Left ventricle myocardium superior (tissue), 1 donor: ENCODE measurements around the gene CLIP1. TPM values are rescaled to one million over a fixed set of nuclear protein-coding genes. Genes with fewer than 3 reads are reported as not detected.
"Not testable (repeated sequence)": the region's sequence is repeated elsewhere in the genome, so short reads cannot be mapped to it uniquely, and the experiment has no call there.

Experiments
- ATAC-seq: fragments of 200-7000 bp; cut with Tn5 transposase; one replicate; pipeline ENCODE4 v1.9.1; 2020; ENCODE audit warnings: mild to moderate bottlenecking, moderate library complexity
- DNase-seq: peaks from one replicate; pipeline ENCODE4 v3.0.0-alpha.2; 2020
- intact Hi-C: fragments of 100-400 bp; cut with micrococcal nuclease; formaldehyde crosslinking; loops from one replicate; pipeline ENCODE4 v1.11.0; 2022
- total RNA-seq: library from RNA; stranded (reverse); fragmentation: NEBNext Ultra II Directional; extraction: Animal tissue kit (Norgen Biotek cat#: 25700); gene quantifications from one replicate; pipeline ENCODE4 v1.2.1, GENCODE V29; 2021
- donor health status: DM: no; HTN: yes; CAD: no; lungs with severe emphysema.

The CLIP1 gene
- total RNA-seq, 1 donor from 2014 or later = 93.3 TPM

GRCh38 chr12:122295877-122296276 is 126.6 kb downstream of the CLIP1 start:
- no peak for DNase-seq
- intact Hi-C loops = no loop called here
- ATAC-seq = no peak

DNA sequence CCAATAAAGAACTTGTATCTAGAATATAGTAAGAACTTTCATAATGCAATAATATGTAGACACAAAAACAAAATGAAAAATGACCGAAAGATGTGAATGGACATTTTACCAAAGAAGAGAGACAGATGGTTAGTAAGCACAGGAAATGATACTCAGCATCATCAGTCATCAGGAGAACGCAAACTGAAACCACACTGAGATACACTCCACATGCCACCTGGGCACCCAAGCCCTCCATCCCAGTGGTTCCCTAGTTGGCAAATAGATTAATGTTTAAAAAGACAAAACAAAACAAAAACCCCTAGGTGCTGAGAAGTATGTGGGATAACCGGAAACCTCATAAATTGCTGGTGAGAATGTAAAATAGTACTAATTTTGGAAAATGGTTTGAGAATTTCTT is 129.4 kb downstream of the CLIP1 start:
- intact Hi-C loops = no loop called here
- ATAC-seq = no peak
- no peak for DNase-seq

- intact Hi-C loops = no loop called here
- DNase-seq (no peak), ATAC-seq (no peak)
These were observed 131.0 kb downstream of the CLIP1 start for GRCh38 chr12:122291431-122291830.

GRCh38 chr12:122283680-122284079 is 138.8 kb downstream of the CLIP1 start:
- ATAC-seq (no peak), DNase-seq (no peak)
- intact Hi-C loops = no loop called here

DNA sequence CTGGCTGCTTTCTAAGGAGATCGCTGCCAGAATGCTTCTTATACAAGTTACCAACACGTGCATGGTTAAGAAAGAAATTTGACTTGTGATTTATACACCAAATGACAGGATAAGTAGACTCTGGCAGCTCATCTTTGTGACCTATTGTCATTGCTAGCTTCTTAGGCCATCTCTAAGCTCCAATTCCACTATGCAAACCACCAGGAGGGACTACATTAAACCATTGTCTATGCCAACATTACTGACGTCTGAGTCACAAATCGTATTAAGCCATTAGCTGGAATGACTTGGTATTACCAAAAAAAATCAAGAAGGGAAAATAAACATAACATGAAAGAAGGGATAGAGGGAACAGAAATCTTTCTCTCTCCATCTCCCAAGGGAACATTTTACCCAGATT is 140.4 kb downstream of the CLIP1 start:
- no peak for DNase-seq
- intact Hi-C loops = no loop called here
- ATAC-seq = no peak

GRCh38 chr12:122276242-122276641 is 146.2 kb downstream of the CLIP1 start:
- DNase-seq = no peak
- ATAC-seq = no peak
- intact Hi-C loops = no loop called here

DNA sequence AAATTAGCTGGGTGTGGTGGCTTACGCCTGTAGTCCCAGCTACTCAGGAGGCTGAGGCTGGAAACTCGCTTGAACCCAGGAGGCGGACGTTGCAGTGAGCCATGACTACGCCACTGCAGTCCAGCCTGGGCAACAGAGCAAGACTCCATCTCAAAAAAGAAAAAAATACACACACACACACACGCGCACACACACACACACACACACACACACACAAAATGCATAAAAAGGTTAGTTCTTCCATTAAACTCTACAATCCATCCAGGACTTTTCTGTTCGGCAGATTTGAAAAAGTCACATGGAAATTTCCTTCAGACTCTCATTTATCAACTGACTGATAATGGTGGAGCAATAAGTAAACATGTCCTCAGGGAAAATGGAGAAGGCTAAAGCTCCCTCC is 147.0 kb downstream of the CLIP1 start:
- DNase-seq (no peak), ATAC-seq (no peak)
- intact Hi-C loops = no loop called here

GRCh38 chr12:122266230-122266901 is 156.1 kb downstream of the CLIP1 start, which contains the start of gene VPS33A:
VPS33A (minus strand) TSS chr12:122266494; CDS start chr12:122266408, 86 bp downstream.
- intact Hi-C loops = no loop called here
- ATAC-seq (peak; percentile 98), DNase-seq (peak; percentile 98)

- ATAC-seq = peak; percentile 54
- intact Hi-C loops = no loop called here
- DNase-seq = no peak
These were observed 156.6 kb downstream of the CLIP1 start for GRCh38 chr12:122265886-122266229.

GRCh38 chr12:122265476-122265875 is 157.0 kb downstream of the CLIP1 start:
- DNase-seq (no peak), ATAC-seq (no peak)
- intact Hi-C loops = no loop called here

- ATAC-seq, DNase-seq, intact Hi-C loops: not testable (repeated sequence)
These were observed 161.7 kb downstream of the CLIP1 start for GRCh38 chr12:122260735-122261134.

DNA sequence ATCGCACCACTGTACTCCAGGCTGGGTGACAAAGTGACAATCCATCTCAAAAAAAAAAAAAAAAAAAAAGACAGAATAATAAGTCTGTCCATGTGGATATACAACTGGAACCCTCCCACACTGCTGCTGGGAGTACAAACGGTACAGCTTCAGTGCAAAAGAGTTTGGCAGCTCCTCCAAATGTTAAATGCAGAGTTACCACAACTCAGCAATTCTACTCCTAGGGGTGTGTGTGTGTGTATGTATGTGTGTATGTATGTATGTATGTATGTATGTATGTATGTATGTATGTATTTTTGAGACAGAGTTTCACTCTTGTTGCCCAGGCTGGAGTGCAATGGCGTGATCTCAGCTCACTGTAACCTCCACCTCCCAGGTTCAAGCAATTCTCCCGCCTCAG is 163.5 kb downstream of the CLIP1 start:
- DNase-seq, intact Hi-C loops, ATAC-seq: not testable (repeated sequence)

- ATAC-seq, intact Hi-C loops, DNase-seq: not testable (repeated sequence)
These were observed 164.0 kb downstream of the CLIP1 start for GRCh38 chr12:122258462-122258861.

GRCh38 chr12:122250536-122250935 is 171.9 kb downstream of the CLIP1 start:
- intact Hi-C loops = no loop called here
- DNase-seq (no peak), ATAC-seq (no peak)

DNA sequence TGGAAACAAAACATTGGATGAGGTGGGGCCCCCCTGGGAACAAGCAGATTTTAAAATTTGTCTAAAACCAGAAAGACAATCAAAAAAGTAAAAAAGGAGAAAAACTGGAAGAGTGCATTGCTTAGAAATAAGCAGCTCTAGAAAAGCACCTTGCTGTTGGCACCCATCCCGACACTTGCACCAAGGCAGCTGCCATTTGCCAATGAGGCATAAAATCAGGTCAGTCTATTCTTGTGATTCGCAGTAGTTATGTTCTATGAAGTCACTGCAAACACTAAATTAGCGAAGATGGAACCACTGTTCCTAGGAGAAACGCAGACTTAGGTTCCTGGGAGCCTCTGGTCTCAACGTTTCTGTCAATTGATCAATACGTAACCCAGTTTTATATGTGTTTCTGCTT is 172.4 kb downstream of the CLIP1 start:
- no peak for DNase-seq
- intact Hi-C loops = no loop called here
- no peak for ATAC-seq

GRCh38 chr12:122245553-122245952 is 176.9 kb downstream of the CLIP1 start:
- no peak for DNase-seq
- ATAC-seq = no peak
- intact Hi-C loops = no loop called here

DNA sequence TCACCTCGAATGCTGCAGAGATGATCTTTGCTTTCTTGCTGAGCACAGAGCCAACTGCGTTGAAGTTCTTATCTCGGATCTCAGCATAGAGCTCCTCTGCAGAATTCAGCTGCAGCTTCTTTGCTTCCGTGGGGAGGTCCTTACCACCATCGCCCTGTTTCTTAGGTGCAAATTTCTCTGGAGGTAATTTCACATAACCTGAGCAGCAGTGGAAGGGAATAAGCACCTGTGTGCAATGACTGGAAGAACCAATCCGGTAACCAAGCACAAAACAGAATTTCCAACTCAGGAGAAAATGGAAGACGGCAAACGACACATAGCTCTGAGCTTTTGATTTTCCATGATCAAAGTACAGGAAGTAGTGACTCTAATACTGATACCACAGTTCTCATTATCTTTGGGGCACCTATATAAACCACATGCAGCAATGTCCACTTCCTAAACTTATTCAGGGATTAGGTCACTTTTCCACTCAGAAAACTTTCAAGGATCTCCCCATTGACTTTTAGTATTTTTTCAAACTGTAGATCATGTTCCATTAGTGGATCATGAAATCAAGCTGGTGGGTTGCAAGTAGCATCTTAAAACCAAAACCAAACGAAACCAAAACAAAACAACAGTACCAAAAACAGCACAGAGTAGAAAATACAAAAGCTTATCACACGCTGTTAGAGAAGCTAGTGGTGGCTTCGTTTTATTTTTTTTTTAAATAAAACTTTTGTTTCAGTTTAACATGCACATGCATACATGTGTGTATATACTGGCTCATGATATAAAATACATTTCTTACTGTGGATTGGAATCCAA is 177.7 kb downstream of the CLIP1 start:
- no peak for ATAC-seq
- intact Hi-C loops = no loop called here
- DNase-seq = no peak

DNA sequence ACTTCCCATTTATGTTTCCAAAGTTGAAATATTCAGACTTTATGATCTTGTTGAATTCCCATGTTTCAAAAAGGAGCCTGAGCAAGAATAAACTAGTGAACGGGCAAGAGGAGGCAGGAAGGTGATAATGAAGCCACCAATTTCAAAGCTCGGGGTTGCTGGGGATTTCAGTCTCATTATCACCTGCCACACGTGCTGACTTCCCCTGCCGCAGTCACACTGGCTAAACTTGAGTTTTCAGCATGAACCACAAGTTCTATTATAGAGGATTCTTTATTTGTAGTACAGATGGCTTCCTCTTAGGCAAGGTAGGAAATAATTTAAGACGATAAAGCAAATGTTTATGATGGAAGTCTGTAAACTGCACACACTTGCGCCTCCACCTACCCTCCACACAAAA is 178.5 kb downstream of the CLIP1 start:
- intact Hi-C loops = no loop called here
- DNase-seq (no peak), ATAC-seq (no peak)

- ATAC-seq = no peak
- intact Hi-C loops = no loop called here
These were observed 183.6 kb downstream of the CLIP1 start for GRCh38 chr12:122238861-122239260.

GRCh38 chr12:122235741-122236140 is 186.7 kb downstream of the CLIP1 start:
- ATAC-seq = no peak
- no peak for DNase-seq
- intact Hi-C loops = no loop called here

More at GRCh38 chr12:122238861-122239260, 183.6 kb downstream of the CLIP1 start:
- DNase-seq = no peak

DNA sequence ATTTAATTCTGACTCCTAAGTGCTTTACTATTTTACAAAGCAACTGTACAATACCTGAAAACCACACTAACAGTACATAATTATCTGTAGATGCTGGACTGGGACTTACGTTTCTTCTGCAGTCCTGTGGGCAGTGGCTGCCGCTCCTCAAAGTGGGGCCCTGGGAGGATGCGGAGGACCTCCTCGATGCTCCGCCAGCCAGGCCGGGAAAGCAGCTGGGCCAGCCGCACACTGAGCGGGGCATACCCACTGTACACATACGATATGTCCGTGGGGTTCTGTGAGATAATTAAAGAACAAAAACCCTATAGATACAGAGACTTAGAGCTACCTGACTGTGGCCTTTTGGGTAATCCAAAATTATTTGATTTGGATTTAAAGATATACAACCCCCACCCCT is 189.8 kb downstream of the CLIP1 start:
- intact Hi-C loops = no loop called here
- no peak for ATAC-seq
- no peak for DNase-seq
